Erythroblast (primary cell): ENCODE measurements around the gene USP49.

Experiments
- GATA1 ChIP-seq: IDR thresholded peaks from 2 replicates; pipeline ENCODE4 v1.6.1; 2011; ENCODE audit warnings: low read depth, mild to moderate bottlenecking, control low read depth, low read length, moderate library complexity
- POLR2A ChIP-seq: IDR thresholded peaks from 2 replicates; pipeline ENCODE4 v1.6.1; 2011; ENCODE audit warnings: mild to moderate bottlenecking, low read length

- TF ChIP-seq POLR2A (no peak), GATA1 (no peak)
These were observed 151.6 kb downstream of the USP49 start for GRCh38 chr6:41743406-41744235.
